Fibroblast of skin of left biceps (primary cell): ENCODE measurements around the gene DUSP19.
"Not testable (repeated sequence)": the region's sequence is repeated elsewhere in the genome, so short reads cannot be mapped to it uniquely, and the experiment has no call there.

Experiments
- DNase-seq, 2 experiments: peaks; one replicate each; pipeline ENCODE4 v3.0.0-alpha.2; 2013; ENCODE audit warnings: low read depth in 2 of 2

DUSP19 gene

GRCh38 chr2:183078464-183079138 is at the start of gene DUSP19:
TSS of gene DUSP19 (plus strand) at chr2:183078747. CDS start at chr2:183078934, 187 bp downstream.
- peak; percentile 75 to 78 for DNase-seq

- no peak for DNase-seq
Observed at GRCh38 chr2:183029219-183029618, 49.3 kb upstream of the DUSP19 start.

- DNase-seq, result no peak
Observed at GRCh38 chr2:183031911-183032794, 46.4 kb upstream of the DUSP19 start.

DNA sequence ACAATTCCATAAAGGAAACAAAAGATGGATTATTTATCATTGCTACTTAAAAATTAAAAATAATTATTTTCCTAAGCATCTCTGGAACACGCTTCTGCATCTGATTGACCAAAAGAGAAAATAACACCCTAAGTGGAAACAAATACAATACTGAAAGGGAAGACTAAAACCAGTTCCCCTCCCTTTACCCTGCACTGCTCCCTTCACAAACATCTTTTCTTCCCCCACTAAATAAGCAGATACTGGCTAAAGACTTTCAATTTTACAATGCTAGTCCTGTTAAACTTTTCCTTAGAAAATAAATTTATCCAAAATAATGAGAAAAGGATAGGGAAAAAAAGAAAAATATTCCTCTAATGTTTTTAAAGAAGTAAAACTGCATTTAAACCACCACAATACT is 44.6 kb upstream of the DUSP19 start:
- no peak for DNase-seq

GRCh38 chr2:183034806-183035205 is 43.7 kb upstream of the DUSP19 start:
- DNase-seq, result peak in 1 of 2 experiments; percentile 31

DNA sequence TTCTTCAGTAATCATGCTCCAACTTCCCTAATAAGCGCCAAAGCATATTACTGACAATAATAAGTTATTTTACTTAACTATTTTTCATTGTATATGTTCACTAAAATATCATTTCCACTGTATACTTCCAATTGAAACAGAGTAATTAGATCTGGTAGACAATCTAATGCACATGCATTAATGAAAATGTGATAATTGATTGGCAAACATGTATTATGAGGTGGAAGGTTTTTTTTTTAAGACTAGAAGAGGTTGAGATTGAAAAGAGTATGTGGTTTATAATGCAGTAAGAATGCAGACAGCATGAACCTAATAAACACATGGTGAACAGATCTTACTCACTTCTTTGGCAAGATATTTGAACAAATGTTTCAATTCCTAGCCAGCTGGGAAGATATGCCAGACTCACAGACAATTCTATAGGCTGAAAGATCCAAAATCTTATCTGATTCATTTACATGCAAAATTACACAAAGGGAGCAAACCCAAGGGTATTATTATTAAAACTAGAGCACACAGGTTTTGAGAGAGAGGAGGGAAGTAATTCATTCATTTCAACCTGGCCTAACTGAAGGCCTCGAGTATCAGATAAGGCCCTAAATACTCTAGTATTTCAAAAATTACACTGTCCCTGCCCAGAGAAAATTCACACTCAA is 43.1 kb upstream of the DUSP19 start:
- DNase-seq, result peak; percentile 72

GRCh38 chr2:183035954-183036669 is 42.4 kb upstream of the DUSP19 start:
- no peak for DNase-seq

- DNase-seq, result no peak
Observed at GRCh38 chr2:183037074-183037552, 41.4 kb upstream of the DUSP19 start.

DNA sequence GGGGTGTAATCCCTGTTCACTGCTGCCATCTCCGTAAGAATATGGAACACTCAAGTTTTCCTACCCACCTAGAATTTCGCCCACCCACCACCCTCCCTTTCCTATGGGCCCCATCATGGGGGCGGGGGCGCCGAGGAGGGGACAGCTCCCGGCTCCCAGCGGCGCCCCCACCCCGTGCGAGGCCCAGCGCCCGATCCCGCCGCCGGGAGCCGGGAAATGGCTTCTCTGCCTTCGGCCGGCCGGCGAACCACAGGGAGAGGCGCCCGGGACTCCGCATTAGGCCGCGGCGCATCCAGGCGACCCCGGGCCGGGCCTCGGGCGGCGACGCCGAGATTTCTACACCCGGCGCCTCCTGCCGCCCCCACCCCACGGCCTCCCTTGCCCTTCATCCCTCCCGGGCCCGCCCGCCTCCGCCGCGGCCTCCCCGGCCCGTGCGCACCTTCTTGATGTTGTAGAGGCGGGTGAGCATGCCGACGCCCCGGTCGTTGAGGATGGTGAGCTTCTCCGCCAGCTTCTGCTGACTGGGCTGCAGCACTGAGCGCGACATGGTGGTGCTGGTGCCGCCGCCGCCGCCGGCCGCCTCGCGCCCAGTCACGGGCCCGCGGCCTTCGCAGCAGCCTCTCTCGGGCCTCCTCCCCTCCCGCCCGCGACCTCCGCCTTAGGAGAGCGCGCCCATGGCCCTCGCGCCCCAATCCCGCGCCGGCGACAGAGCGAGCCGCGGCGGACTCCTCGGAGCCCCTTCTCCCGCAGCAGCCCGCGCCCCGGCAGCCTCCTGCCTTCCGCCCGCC is 40.8 kb upstream of the DUSP19 start:
- no peak for DNase-seq

- DNase-seq, result peak; percentile 70 to 73
Observed at GRCh38 chr2:183038341-183039300, 39.9 kb upstream of the DUSP19 start, which contains the start of gene NCKAP1. TSS of gene NCKAP1 (minus strand) at chr2:183038457. CDS start at chr2:183038099, 358 bp downstream.

- DNase-seq, result no peak
Observed at GRCh38 chr2:183040604-183041003, 37.9 kb upstream of the DUSP19 start.

DNA sequence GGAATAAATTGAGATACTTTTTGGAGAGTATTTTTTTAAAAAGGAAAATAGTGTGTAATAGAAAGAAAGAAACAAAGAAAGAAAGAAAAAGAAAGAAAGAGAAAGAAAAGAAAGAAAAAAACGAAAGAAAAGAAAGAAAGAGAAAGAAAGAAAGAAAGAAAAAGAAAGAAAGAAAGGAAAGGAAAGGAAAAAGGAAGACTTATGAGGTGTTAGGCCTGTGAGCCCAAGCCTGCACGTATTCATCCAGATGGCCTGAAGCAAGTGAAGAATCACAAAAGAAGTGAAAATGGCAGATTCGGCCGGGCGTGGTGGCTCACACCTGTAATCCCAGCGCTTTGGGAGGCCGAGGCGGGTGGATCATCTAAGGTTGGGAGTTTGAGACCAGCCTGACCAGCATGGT is 35.0 kb upstream of the DUSP19 start:
- DNase-seq, result not testable (repeated sequence)

GRCh38 chr2:183047486-183048125 is 30.9 kb upstream of the DUSP19 start:
- DNase-seq, result not testable (repeated sequence)

GRCh38 chr2:183049420-183049819 is 29.1 kb upstream of the DUSP19 start:
- DNase-seq, result no peak

- no peak for DNase-seq
Observed at GRCh38 chr2:183057333-183057985, 21.1 kb upstream of the DUSP19 start.

DNA sequence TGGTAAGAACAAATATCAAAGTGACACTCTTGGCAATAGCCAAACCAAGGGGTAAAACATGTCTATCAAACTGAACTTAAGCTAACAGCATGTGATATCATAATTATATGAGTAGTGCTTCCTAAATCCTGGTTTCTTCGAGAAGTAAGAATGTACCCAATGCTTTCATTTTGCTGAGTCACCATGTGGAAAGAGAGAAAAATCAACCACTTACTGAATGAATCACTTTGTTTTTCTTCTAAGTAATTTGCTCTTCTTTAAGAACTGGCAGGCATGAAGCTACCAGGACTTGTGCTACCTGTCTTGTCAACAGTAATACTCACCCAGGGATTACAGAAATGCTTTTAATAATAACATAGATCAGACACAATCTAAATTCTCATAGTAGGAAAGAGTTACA is 19.0 kb upstream of the DUSP19 start:
- peak in 1 of 2 experiments; percentile 37 for DNase-seq

DNA sequence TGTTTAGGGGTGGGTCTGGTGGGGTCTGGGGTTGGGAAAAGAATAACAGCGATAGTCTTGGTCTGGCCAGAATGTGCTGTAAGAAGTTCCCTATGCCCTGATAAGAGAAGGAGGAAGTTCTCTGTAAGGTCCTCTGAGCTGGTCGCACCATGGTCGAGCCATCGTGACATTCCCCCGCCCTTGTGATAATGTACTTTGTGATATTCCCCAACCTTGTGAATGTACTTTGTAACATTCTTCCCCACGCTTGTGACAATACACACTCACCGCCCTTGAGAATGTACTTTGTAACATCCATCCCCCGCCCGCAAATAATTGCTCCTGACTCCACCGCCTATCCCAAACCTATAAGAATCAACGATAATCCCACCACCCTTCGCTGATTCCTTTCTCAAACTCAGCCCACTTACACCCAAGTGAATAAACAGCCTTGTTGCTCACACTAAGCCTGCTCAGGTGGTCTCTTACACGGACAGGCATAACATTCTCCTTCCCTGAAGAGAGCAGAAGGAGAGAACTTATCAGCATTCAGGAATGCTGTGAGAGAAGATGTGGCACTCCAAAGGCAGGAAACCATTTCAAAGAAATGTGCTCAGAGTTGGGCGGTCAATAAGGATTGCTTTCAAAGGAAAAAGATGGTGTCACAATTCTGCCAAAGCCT is 17.8 kb upstream of the DUSP19 start:
- no peak for DNase-seq

GRCh38 chr2:183063083-183063482 is 15.5 kb upstream of the DUSP19 start:
- peak in 1 of 2 experiments; percentile 28 for DNase-seq
